GM12878 (cell line): ENCODE data around the gene SMIM12. TPM values are rescaled to one million over a fixed set of nuclear protein-coding genes. Genes with fewer than 3 reads are reported as not detected.

Experiments used
- ATAC-seq: fragments of 200-7000 bp; cut with Tn5 transposase; 3 replicates; pipeline ENCODE4 v1.9.1; 2020; ENCODE audit warnings: mild to moderate bottlenecking, moderate library complexity
- BruUV-seq: library from RNA; stranded (reverse); fragments of 400-500 nt; replicated peaks from 2 replicates; lab custom pipeline; 2021; lab: Mats Ljungman, UMichigan
- CTCF ChIA-PET: fragments of 300-600 bp; sonication (Branson Sonifier 250); formaldehyde crosslinking; extraction: SDS; loops from one replicate; lab custom pipeline; 2021; ENCODE audit warnings: inconsistent platforms; lab: Yijun Ruan, JAX
- POLR2A ChIA-PET: fragments of 350-600 bp; formaldehyde crosslinking; extraction: SDS; loops from one replicate; lab custom pipeline; 2021; ENCODE audit warnings: inconsistent platforms; lab: Charles Lee
- RAD21 ChIA-PET: fragments of 300-600 bp; sonication (Branson Sonifier 250); formaldehyde crosslinking; loops from one replicate; lab custom pipeline; 2023; ENCODE audit warnings: antibody characterized with exemption; ENCODE audit not compliant: unreplicated experiment; lab: Charles Lee
- SMC1A ChIA-PET: fragments of 300-600 bp; sonication (Branson Sonifier 250); formaldehyde crosslinking; loops from one replicate; lab custom pipeline; 2023; ENCODE audit not compliant: unreplicated experiment, uncharacterized antibody; lab: Charles Lee
- DNase-seq: peaks from one replicate; pipeline ENCODE4 v3.0.0-alpha.2; 2011; ENCODE audit warnings: low read depth, low spot score
- FAIRE-seq: peaks from 3 replicates; lab custom pipeline; 2011; peaks lifted over from hg19 to GRCh38; lab: Jason Lieb, UNC
- H2AFZ ChIP-seq: 2 replicates; pipeline ENCODE4 v1.6.0; 2011; ENCODE audit warnings: low read depth, low read length, control low read depth; ENCODE audit not compliant: control insufficient read depth
- H3K27ac ChIP-seq: 2 replicates; pipeline ENCODE4 v1.5.1; 2011; ENCODE audit warnings: control low read depth; ENCODE audit not compliant: control insufficient read depth, insufficient read depth
- H3K27me3 ChIP-seq, 2 experiments: replicated peaks in 1 of 2; 2 replicates each; pipeline versions ENCODE4 v1.6.0 to v1.6.1; 2011; ENCODE audit warnings: low read length in 1 of 2; ENCODE audit not compliant: control insufficient read depth in 2 of 2, insufficient read depth in 2 of 2
- H3K36me3 ChIP-seq, 2 experiments: 2 replicates each; pipeline ENCODE4 v1.5.1; 2011; ENCODE audit warnings: low read length in 1 of 2; ENCODE audit not compliant: control insufficient read depth in 2 of 2, insufficient read depth in 2 of 2
- H3K4me1 ChIP-seq: 2 replicates; pipeline ENCODE4 v1.6.1; 2011; ENCODE audit warnings: mild to moderate bottlenecking, low read length, moderate library complexity, mixed read lengths; ENCODE audit not compliant: control insufficient read depth, insufficient read depth
- H3K4me2 ChIP-seq: 2 replicates; pipeline ENCODE4 v1.6.0; 2011; ENCODE audit warnings: control low read depth; ENCODE audit not compliant: control insufficient read depth, insufficient read depth
- H3K4me3 ChIP-seq: fragments of 200-600 bp; sonication (generic); 2 replicates; pipeline ENCODE4 v1.5.1; 2016
- H3K79me2 ChIP-seq: 2 replicates; pipeline ENCODE4 v1.6.0; 2011; ENCODE audit warnings: low read length; ENCODE audit not compliant: control insufficient read depth, insufficient read depth
- H3K9ac ChIP-seq: 2 replicates; pipeline ENCODE4 v1.8.0; 2011; ENCODE audit warnings: low read length, control low read depth, mixed read lengths; ENCODE audit not compliant: control insufficient read depth, insufficient read depth
- H3K9me3 ChIP-seq: replicated peaks from 3 replicates; pipeline ENCODE4 v1.5.1; 2011; ENCODE audit warnings: mild to moderate bottlenecking, low read length; ENCODE audit not compliant: control insufficient read depth, insufficient read depth
- H4K20me1 ChIP-seq: 2 replicates; pipeline ENCODE4 v1.6.0; 2011; ENCODE audit not compliant: control insufficient read depth, insufficient read depth
- BACH1 ChIP-seq: fragments of 450-650 bp; IDR thresholded peaks from 2 replicates; pipeline ENCODE4 v1.6.1; 2017; ENCODE audit warnings: mild to moderate bottlenecking, borderline replicate concordance
- CBFB ChIP-seq: IDR thresholded peaks from 2 replicates; pipeline ENCODE4 v1.6.1; 2016; ENCODE audit warnings: antibody characterized with exemption, low read depth
- EP300 ChIP-seq, 2 experiments: fragments of 150-350 bp in 1 of 2; IDR thresholded peaks; 2 replicates each; pipeline ENCODE4 v1.6.1; 2011 to 2012; ENCODE audit warnings: low read depth in 2 of 2, low read length in 2 of 2, borderline replicate concordance in 1 of 2, improper control_type of control experiment in 1 of 2, inconsistent platforms in 1 of 2; ENCODE audit not compliant: control insufficient read depth in 1 of 2
- ETV6 ChIP-seq, 2 experiments: fragments of 450-650 bp in 1 of 2; IDR thresholded peaks in 1 of 2; conservative IDR thresholded peaks in 1 of 2; 2 replicates each; pipeline ENCODE4 v1.6.1; 2014; ENCODE audit warnings: antibody characterized with exemption in 1 of 2, borderline replicate concordance in 1 of 2, low read depth in 1 of 2, mild to moderate bottlenecking in 1 of 2, moderate library complexity in 1 of 2
- HCFC1 ChIP-seq: fragments of 150-350 bp; IDR thresholded peaks from 2 replicates; pipeline ENCODE4 v1.6.1; 2014; ENCODE audit warnings: low read length
- KAT2A ChIP-seq: conservative IDR thresholded peaks from 2 replicates; pipeline ENCODE4 v1.6.1; 2011; ENCODE audit warnings: low read depth, low read length; ENCODE audit not compliant: control insufficient read depth
- MLLT1 ChIP-seq: fragments of 450-650 bp; IDR thresholded peaks from 2 replicates; pipeline ENCODE4 v1.6.1; 2016; ENCODE audit warnings: mild to moderate bottlenecking
- PBX3 ChIP-seq: IDR thresholded peaks from 2 replicates; pipeline ENCODE4 v1.6.1; 2011; ENCODE audit warnings: mild to moderate bottlenecking, low read depth, low read length, moderate library complexity; ENCODE audit not compliant: insufficient replicate concordance
- SMAD1 ChIP-seq: fragments of 450-650 bp; IDR thresholded peaks from 2 replicates; pipeline ENCODE4 v1.6.1; 2018; ENCODE audit warnings: mild to moderate bottlenecking, low read depth; ENCODE audit not compliant: partially characterized antibody
- STAT1 ChIP-seq: fragments of 450-650 bp; conservative IDR thresholded peaks from 2 replicates; pipeline ENCODE4 v1.6.1; 2014; ENCODE audit warnings: antibody characterized with exemption, mild to moderate bottlenecking
- STAT3 ChIP-seq: IDR thresholded peaks from 2 replicates; pipeline ENCODE4 v1.6.1; 2011; ENCODE audit warnings: low read depth, low read length, improper control_type of control experiment
- ZNF274 ChIP-seq: IDR thresholded peaks from one replicate; pipeline ENCODE4 v1.8.0; 2011; ENCODE audit not compliant: insufficient read length, insufficient read depth
- WGBS: methylation state at CpG from one replicate; pipeline ENCODE4 v1.1.6; 2016; ENCODE audit warnings: low lambda C conversion rate; ENCODE audit not compliant: insufficient replicate concordance, insufficient coverage; ENCODE audit errors: missing lambda C conversion rate; 5-methylcytosine and 5-hydroxymethylcytosine counted together
- in situ Hi-C: fragments of 300-500 bp; cut with MboI; formaldehyde crosslinking; loops from 9 replicates; pipeline ENCODE4 v1.14.3; 2018; ENCODE audit warnings: mixed read lengths
- intact Hi-C: fragments of 100-400 bp; cut with micrococcal nuclease; formaldehyde crosslinking; loops from one replicate; pipeline ENCODE4 v1.14.2; 2022; ENCODE audit not compliant: unreplicated experiment
- polyA plus RNA-seq, 11 experiments: library from polyadenylated mRNA; depleted of rRNA in 4 of 11; unstranded in 6 of 11; stranded (reverse) in 5 of 11; fragments of >200 nt; fragmentation: Nextera tagmentation in 4 of 11; fragmentation: Illumina TruSeq in 1 of 11; extraction: Ambion mirVana in 4 of 11; extraction: Trizol in 1 of 11; gene quantifications; 1 replicate in 1 of 11; 2 replicates in 10 of 11; pipeline versions ENCODE4 v1.2.1 to v1.2.3, GENCODE V29; 2011 to 2016; ENCODE audit warnings: inconsistent platforms in 2 of 11, missing spikeins in 2 of 11, low read depth in 1 of 11
- total RNA-seq, 4 experiments: library from RNA; depleted of rRNA in 3 of 4; stranded (reverse); fragments of >200 nt in 3 of 4; fragmentation: Illumina TruSeq in 1 of 4; extraction: Trizol in 1 of 4; gene quantifications; 2 replicates each; pipeline versions ENCODE4 v1.2.1 to v1.2.3, GENCODE V29; 2013 to 2021

The SMIM12 gene
- total and polyA plus RNA-seq, 10 of the 15 experiments (the other 5 are each of a cell fraction or from before 2014, with no cell fraction given), result 26.1 to 81.5 (median 44.1) TPM

- TF ChIP-seq ETV6 (conservative IDR thresholded peaks at IDR 0.05 in 1 of 2, IDR thresholded peaks at IDR 0.05 in 1 of 2; ENCODE audit: borderline replicate concordance in 1 of 2, low read depth in 1 of 2), result no peak
- TF ChIP-seq STAT3, result no peak
- TF ChIP-seq PBX3, result no peak
- TF ChIP-seq SMAD1, result no peak
- no peak for TF ChIP-seq HCFC1
- no peak for TF ChIP-seq ZNF274
These were observed 19.8 kb downstream of the SMIM12 start (continued) for GRCh38 chr1:34839526-34840305.

GRCh38 chr1:34833711-34834110, 25.8 kb downstream of the SMIM12 start:
- RAD21 ChIA-PET, result no interaction called here
- H3K4me3 ChIP-seq, result no peak overlapping the region
- no TSS peak for BruUV-seq
- SMC1A ChIA-PET, result no interaction called here
- no peak overlapping the region for H3K9ac ChIP-seq
- no peak for TF ChIP-seq ZNF274
- TF ChIP-seq KAT2A, result no peak
- no peak for TF ChIP-seq EP300 (IDR thresholded peaks at IDR 0.05; ENCODE audit: borderline replicate concordance in 1 of 2, control insufficient read depth in 1 of 2, low read depth in 2 of 2, low read length in 2 of 2)
- TF ChIP-seq CBFB, result no peak
- TF ChIP-seq BACH1, result no peak
- TF ChIP-seq MLLT1, result no peak
- TF ChIP-seq STAT1, result no peak
- no peak overlapping the region for H3K4me2 ChIP-seq
- no peaks in the 10 kb centered on the region for H4K20me1 ChIP-seq
- no peaks in the 10 kb centered on the region for H3K9me3 ChIP-seq
- H3K36me3 ChIP-seq, result no peaks in the 10 kb centered on the region
- ATAC-seq (no peak), DNase-seq (no peak), FAIRE-seq (no peak)
- H3K79me2 ChIP-seq, result no peaks in the 10 kb centered on the region
- H3K27me3 ChIP-seq, result no peaks in the 10 kb centered on the region
- in situ Hi-C loops (no loop called here), intact Hi-C loops (no loop called here)
- POLR2A ChIA-PET, result no interaction called here
- 38% methylated on average over 1 of the region's 1 CpG for WGBS
- H2AFZ ChIP-seq, result no peak overlapping the region
- H3K4me1 ChIP-seq, result no peaks in the 10 kb centered on the region
- no peak overlapping the region for H3K27ac ChIP-seq
- CTCF ChIA-PET, result interaction anchor here (0.6 kb wide), 3 partner anchors 16 to 57 kb away, joined by 3 to 4 read pairs (median 3); no protein-coding TSS in a partner anchor
